ENCODE results near the gene DAD1. TPM values are rescaled to one million over a fixed set of nuclear protein-coding genes. Genes with fewer than 3 reads are reported as not detected.

Gene DAD1
- total RNA-seq, 4 donors from 2014 or later: 123 to 228 (median 171) TPM

GRCh38 chr14:22547948-22548750 is 40.9 kb downstream of the DAD1 start:
- H3K4me1 ChIP-seq: peaks cover 0 to 16% (median 9%) of the 10 kb centered on the region in 3 donors
- no peak overlapping the region for H3K4me3 ChIP-seq
- no peaks in the 10 kb centered on the region for H3K9me3 ChIP-seq
- no peak for TF ChIP-seq CTCF (IDR thresholded peaks at IDR 0.05)
- H3K27ac ChIP-seq: peak overlapping the region in 1 of 4 donors; percentile 5
- no peak for ATAC-seq
- H3K36me3 ChIP-seq: no peaks in the 10 kb centered on the region
- H3K27me3 ChIP-seq: no peaks in the 10 kb centered on the region
- WGBS, 2 donors (ENCODE audit: low coverage in 1 of 2): 89% methylated on average over 7 of the region's 8 CpGs; no CpG with 5 or more reads in 1 of the 2 donors

GRCh38 chr14:22547313-22547947 is 41.6 kb downstream of the DAD1 start:
- ATAC-seq: no peak
- Histone ChIP-seq H3K4me1 (peaks cover 0 to 16% (median 9%) of the 10 kb centered on the region in 3 donors), H3K9me3 (no peaks in the 10 kb centered on the region), H3K4me3 (no peak overlapping the region), H3K36me3 (no peaks in the 10 kb centered on the region), H3K27me3 (no peaks in the 10 kb centered on the region), H3K27ac (peak overlapping the region in 2 of 4 donors; percentile 5 to 42)
- TF ChIP-seq CTCF (IDR thresholded peaks at IDR 0.05) (no peak), POLR2AphosphoS5 (IDR thresholded peaks at IDR 0.05) (no peak)
- WGBS, 2 donors (ENCODE audit: low coverage in 1 of 2): 100% methylated on average over 1 of the region's 9 CpGs

GRCh38 chr14:22546722-22547071 is 42.3 kb downstream of the DAD1 start:
- Histone ChIP-seq H3K4me1 (peaks cover 0 to 16% (median 9%) of the 10 kb centered on the region in 3 donors), H3K27ac (peak overlapping the region in 3 of 4 donors; percentile 17 to 67 (median 42)), H3K9me3 (no peaks in the 10 kb centered on the region), H3K27me3 (no peaks in the 10 kb centered on the region), H3K36me3 (no peaks in the 10 kb centered on the region), H3K4me3 (no peak overlapping the region)
- no peak for TF ChIP-seq POLR2AphosphoS5 (IDR thresholded peaks at IDR 0.05)
- TF ChIP-seq POLR2A (IDR thresholded peaks at IDR 0.05): no peak
- TF ChIP-seq EP300 (IDR thresholded peaks at IDR 0.05): no peak
- no peak for TF ChIP-seq CTCF (IDR thresholded peaks at IDR 0.05)
- WGBS, 2 donors (ENCODE audit: low coverage in 1 of 2): 52% methylated on average over 3 of the region's 3 CpGs; no CpG with 5 or more reads in 1 of the 2 donors
- ATAC-seq: no peak

- Histone ChIP-seq H3K4me1 (peaks cover 0 to 16% (median 9%) of the 10 kb centered on the region in 3 donors), H3K4me3 (no peak overlapping the region), H3K27ac (peak overlapping the region in 3 of 4 donors; percentile 21 to 67 (median 42)), H3K9me3 (no peaks in the 10 kb centered on the region), H3K36me3 (no peaks in the 10 kb centered on the region), H3K27me3 (no peaks in the 10 kb centered on the region)
- TF ChIP-seq POLR2AphosphoS5 (IDR thresholded peaks at IDR 0.05) (no peak), POLR2A (IDR thresholded peaks at IDR 0.05) (no peak), CTCF (IDR thresholded peaks at IDR 0.05) (no peak), EP300 (IDR thresholded peaks at IDR 0.05) (no peak)
- ATAC-seq: no peak
- 31 to 49% methylated on average over 4 to 6 of the region's 9 CpGs for WGBS, 2 donors (ENCODE audit: low coverage in 1 of 2)
Observed at GRCh38 chr14:22545842-22546721, 42.9 kb downstream of the DAD1 start.

All from gastroesophageal sphincter (tissue), 4 donors.